HG02981 (cell line): ENCODE results near the gene ZNF777.
"Not testable (repeated sequence)": the region's sequence is repeated elsewhere in the genome, so short reads cannot be mapped to it uniquely, and the experiment has no call there.

Experiments
- ATAC-seq: cut with Tn5 transposase; IDR thresholded peaks from one replicate; pipeline ENCODE4 v1.9.1; 2021; ENCODE audit warnings: mild to moderate bottlenecking, moderate library complexity; ENCODE audit not compliant: unreplicated experiment

Gene ZNF777

DNA sequence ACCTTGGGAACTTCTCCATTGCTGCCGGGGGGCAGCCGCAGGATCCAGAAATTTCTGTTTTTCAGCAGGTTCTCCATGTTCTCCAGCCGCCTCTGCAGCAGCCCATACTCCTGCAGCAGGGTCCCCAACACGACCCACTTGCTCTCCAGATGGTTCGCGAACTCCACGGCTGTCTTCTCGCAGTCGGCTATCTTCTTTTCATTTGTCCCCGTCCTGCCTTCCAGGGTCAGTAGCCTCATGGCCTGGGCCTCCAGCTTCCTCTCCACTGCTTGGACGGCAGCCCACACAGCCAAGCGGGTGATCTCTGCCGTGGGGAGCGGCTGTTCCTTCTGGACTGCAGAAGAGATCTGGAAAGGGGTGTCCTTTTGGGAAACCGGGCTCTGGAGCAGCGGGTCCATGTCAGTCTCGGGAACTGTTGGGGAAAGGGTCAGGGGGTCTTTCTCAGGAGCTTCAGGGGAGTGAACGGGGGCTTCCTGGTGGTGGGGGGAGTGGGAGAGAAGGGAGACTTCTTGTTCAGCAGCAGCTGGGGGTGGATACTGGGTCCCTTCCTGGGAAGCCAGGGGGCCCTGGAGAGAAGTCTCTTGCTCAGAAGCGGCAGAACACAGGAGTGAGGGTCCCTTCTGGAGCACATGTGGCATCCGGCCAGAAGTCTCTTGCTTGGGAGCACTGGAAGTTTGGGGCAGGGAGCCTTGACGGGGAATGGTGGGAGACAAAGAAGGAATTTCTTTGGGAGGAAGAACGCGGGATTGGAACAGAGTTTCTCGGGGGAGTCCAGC is 5.5 kb downstream of the ZNF777 start:
- ATAC-seq = no peak

DNA sequence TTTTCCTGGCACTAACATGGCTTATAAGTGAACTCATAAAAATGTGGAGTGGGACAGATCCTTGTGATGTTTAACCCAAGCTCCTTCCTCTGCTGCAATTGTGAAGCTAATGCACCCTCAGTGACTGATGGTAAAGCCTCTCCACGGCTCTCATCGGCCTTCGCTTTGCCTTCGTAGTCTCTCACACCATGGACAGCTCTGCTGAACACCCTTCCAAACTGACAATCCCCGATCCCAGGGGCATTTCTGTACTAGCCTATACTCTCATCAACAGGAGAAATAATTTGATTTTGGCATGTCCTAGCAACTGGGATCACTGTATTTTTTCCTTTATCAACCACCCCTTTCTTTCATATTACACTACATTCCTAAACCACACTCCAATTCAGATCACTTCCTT is 6.1 kb downstream of the ZNF777 start:
- ATAC-seq = no peak

DNA sequence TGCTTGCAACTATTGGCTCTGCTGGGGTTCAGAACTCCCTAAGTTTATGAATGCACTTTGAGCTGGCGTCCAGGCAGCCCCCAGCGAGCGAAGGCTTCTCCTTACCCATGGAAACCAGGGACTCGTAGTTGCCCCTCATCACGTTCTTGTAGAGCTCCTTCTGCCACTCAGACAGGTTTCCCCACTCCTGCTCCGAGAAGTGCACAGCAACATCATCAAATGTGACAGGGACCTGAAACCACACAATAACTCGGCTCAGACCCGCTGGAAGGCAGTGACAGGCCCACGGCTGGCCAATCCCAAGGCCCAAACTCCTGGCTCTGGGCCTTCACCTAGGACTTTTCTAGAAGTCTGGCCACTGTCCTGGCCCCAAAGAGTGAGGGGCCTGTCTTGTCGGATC is 6.9 kb downstream of the ZNF777 start:
- ATAC-seq = no peak

DNA sequence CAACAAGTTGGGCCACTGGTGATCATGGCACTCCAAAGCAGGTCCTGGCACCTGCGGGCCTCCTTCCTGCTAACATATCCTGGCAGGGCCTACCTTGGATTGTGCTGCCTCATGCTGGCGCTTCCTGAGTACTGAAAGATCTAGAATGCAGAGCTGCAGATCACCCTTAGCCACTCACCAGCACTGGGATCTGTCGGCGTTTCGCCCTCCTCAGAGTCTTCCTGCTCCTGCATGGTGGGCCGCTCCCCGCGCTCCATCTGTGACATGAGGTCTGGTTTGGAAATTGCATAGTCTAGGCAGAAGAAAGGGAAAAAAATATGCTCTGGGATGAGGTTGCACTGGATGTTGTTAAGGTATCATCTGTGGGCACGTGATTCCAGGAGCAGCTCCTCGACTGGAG is 10.0 kb downstream of the ZNF777 start:
- no peak for ATAC-seq

DNA sequence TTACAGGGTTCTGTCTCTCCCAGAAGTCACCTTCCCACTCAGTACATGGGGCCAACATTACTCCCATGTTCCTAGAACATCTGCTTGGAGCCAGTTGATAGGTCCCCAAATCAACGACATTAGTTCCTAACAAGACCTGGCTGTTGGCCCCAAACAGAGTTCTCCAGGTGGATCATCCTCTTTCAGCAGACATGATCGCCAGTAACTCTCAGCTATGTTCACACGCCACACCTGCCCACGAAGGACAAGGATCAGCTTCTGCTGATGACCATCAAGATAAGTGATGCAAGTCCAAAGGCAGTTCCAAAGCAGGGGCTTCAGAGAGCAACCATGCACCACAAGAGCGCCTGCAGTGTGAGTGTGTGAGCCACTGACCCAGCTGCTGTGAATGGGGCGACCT is 11.0 kb downstream of the ZNF777 start:
- no peak for ATAC-seq

GRCh38 chr7:149448961-149449360 is 11.9 kb downstream of the ZNF777 start:
- no peak for ATAC-seq

- not testable (repeated sequence) for ATAC-seq
Observed at GRCh38 chr7:149446026-149446425, 14.8 kb downstream of the ZNF777 start.

DNA sequence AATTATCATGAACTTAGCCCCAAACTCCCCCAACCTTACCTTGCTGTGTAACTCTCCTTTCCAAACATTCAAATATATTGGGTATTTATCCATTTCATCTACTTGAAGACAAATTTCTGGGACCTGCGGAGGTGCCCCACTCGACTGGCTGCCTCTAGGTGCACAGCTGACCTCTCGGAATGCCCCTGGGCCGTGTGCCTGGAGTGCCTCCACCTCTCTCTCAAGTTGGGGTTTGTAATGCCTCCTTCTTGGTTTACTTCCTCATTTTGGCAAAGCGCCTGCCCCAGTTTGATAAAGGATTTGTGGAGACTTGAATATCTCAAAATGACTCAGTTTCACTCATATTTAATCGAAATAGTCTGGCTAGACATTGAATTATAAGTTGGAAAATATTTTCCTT is 16.6 kb downstream of the ZNF777 start:
- ATAC-seq = no peak

- ATAC-seq = no peak
Observed at GRCh38 chr7:149443523-149443922, 17.3 kb downstream of the ZNF777 start.

GRCh38 chr7:149442924-149443323 is 17.9 kb downstream of the ZNF777 start:
- no peak for ATAC-seq

GRCh38 chr7:149440222-149440621 is 20.6 kb downstream of the ZNF777 start:
- no peak for ATAC-seq

GRCh38 chr7:149436358-149436757 is 24.5 kb downstream of the ZNF777 start:
- no peak for ATAC-seq

DNA sequence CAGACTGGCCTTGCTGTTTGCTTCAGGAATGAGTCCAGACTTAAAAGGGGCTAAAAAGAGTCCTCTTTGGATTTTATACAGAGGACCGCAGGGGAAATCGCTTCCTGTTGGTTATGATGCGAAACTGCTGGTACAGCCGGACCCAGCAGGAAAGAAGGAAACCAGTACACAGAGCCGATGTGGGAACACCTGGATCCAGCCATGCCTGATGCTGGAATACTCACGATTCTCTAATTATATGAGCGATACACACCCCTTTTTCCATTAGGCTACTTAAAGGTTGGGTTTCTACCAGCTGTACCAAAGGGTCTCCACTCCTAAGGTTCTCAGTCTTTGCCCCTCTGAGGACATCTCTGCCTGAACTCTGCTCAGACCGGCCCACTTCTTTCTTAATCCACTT is 27.7 kb downstream of the ZNF777 start:
- no peak for ATAC-seq

- no peak for ATAC-seq
Observed at GRCh38 chr7:149432121-149432691, 28.7 kb downstream of the ZNF777 start.

DNA sequence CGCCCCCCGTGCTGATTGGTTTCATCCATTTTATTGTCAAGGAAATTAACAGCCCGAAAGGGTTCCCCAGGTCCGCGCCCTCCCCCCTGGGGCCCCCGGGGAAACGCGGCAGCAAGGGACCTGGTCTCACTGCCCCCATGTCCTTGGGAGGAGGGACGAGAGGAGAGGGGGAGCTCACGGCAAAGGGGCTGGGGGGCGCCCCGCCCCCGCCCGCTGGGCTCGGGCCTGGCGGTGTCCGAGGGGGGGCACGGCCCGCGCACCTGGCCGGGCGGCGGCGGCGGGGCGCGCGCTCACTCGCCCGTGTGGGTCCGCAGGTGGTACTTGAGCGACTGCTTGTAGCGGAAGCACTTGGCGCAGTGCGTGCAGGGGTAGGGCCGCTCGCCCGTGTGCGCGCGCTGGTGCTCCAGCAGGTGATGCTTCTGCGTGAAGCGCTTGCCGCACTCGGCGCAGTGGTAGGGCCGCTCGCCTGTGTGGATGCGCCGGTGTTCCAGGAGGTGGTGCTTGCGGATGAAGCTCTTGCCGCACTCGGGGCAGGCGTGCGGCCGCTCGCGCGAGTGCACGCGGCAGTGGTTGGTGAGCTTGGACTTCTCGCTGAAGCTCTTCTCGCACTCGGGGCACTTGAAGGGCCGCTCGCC is 29.3 kb downstream of the ZNF777 start:
- ATAC-seq = no peak

DNA sequence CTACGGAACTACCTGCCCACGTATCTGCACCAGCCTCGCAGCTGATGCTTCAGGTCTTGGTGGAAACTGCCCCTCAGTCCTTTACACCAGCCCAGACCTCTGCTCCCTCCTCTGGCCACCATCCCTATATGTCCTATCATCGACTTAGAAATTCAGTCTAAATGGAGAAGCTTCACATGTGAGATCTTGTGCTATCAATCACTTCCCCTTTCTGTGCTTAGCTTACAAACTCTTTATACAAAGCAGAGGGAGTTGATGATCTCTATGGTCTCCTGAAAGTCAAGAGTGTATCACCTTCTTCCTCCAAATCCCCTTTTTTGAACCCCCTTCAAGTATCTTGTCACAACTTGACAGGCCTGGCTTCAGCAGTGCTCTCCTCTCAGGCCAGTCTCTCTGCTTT is 30.7 kb downstream of the ZNF777 start:
- no peak for ATAC-seq

DNA sequence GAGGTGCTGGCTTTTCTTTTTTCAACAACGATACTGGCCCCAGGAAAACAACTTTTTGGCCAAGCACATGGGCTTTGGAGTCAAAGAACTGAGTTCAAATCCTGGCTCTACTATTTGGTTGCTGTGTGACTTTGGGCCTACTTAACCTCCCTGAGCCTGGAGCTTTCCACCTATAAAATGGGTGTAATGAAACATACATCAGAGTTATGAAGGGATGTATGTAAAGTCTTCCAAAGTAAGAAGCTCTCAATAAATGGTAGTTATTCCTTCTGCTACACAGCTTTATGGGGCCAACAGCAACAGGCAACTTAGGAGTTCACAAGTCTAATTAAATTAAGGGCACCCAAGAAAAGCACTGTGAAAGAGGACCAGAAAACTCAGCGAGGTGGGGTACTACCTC is 33.0 kb downstream of the ZNF777 start:
- ATAC-seq = no peak

- no peak for ATAC-seq
Observed at GRCh38 chr7:149427096-149427680, 33.7 kb downstream of the ZNF777 start.

GRCh38 chr7:149423449-149424110 is 37.3 kb downstream of the ZNF777 start:
- ATAC-seq = no peak

DNA sequence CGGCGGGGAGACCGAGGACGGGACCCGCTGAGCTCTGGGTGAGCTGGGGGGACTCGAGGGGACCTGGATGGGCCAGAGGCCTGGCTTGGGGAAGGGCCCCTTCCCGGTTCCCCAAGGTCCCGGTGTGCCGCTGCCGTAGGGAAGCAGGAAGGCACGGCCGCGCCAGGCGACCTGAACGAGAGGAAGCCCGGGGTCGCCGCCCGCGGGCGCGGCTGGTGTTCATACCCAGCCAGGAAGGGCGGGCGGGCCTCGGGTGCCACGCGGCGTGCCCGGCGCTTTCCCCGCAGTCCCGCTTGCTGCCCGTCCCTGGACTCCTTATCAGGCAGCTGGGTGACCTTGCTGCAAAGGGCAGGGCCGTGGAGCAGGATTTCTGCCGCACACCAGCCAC is 38.0 kb downstream of the ZNF777 start:
- ATAC-seq = no peak

DNA sequence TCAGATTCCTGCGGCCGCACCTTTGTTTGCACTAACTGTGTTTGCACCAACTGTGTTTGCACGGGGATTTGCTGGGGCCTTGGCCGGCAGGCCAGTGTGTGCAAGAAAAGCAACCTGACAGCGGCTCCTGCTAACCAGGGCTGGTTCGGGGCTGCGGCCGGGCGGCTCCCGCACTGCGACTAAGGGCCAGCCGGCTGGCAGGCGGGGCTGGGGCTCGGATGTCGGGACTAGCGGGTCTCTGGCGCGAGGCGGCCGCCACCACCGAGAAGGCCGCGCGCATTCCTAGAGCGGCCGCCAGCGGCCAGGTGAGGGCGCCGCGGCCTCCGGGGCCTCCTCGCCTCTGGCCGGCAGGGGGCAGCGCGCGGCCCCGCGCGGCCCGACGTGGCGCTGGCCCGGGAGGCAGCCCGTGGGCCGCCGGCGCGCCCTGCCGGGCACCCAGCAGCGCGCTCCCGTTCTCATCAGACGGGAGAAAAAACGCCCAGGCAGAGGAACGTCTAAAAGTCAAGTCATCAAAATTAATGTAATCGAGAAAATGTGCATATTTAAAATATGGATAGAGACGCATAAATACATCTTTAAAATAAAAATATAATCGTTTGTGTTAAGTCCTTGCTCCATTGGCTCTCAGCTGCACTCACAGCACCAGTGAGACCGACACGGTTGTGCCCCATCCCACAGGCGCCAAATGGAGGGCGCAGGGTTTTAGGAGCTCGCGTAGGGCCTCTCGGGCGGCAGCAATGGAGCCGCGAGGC is 38.5 kb downstream of the ZNF777 start:
- peak; percentile 95 for ATAC-seq
